OCI-LY7 (cell line): ENCODE data around the gene ACP3. TPM values are rescaled to one million over a fixed set of nuclear protein-coding genes. Genes with fewer than 3 reads are reported as not detected.
"Not testable (repeated sequence)": the region's sequence is repeated elsewhere in the genome, so short reads cannot be mapped to it uniquely, and the experiment has no call there.

Experiments
- BruUV-seq: library from RNA; stranded (reverse); fragments of 400-500 nt; replicated peaks from 2 replicates; lab custom pipeline; 2021; lab: Mats Ljungman, UMichigan
- CTCF ChIA-PET: fragments of 300-600 bp; sonication (Branson Sonifier 250); formaldehyde crosslinking; loops from one replicate; lab custom pipeline; 2022; ENCODE audit warnings: antibody characterized with exemption; ENCODE audit not compliant: unreplicated experiment; lab: Charles Lee
- POLR2A ChIA-PET: fragments of 300-600 bp; sonication (Branson Sonifier 250); formaldehyde crosslinking; loops from one replicate; lab custom pipeline; 2022; ENCODE audit warnings: antibody characterized with exemption; lab: Charles Lee
- DNase-seq: peaks from one replicate; pipeline ENCODE4 v3.0.0-alpha.2; 2015; ENCODE audit warnings: low spot score
- H2AFZ ChIP-seq: fragments of 200-600 bp; sonication (generic), shearing (Covaris generic); 2 replicates; pipeline ENCODE4 v1.6.1; 2014; ENCODE audit warnings: mild to moderate bottlenecking, antibody characterized with exemption, low read length, moderate library complexity
- H3K27ac ChIP-seq: fragments of 200-600 bp; sonication (generic); 2 replicates; pipeline ENCODE4 v1.5.1; 2014; ENCODE audit warnings: mixed run types, low read depth, mild to moderate bottlenecking, moderate library complexity, low read length, inconsistent platforms; ENCODE audit not compliant: poor library complexity, severe bottlenecking
- H3K36me3 ChIP-seq: fragments of 200-600 bp; sonication (generic); 2 replicates; pipeline ENCODE4 v1.6.1; 2014; ENCODE audit warnings: mild to moderate bottlenecking, antibody characterized with exemption, low read length, moderate library complexity, mixed read lengths; ENCODE audit not compliant: insufficient read depth
- H3K4me1 ChIP-seq: fragments of 200-600 bp; sonication (generic); 2 replicates; pipeline ENCODE4 v1.5.1; 2014; ENCODE audit warnings: mild to moderate bottlenecking, low read length; ENCODE audit not compliant: insufficient read depth, poor library complexity, severe bottlenecking
- H3K4me2 ChIP-seq: fragments of 200-600 bp; sonication (generic); 2 replicates; pipeline ENCODE4 v1.6.1; 2014; ENCODE audit warnings: mild to moderate bottlenecking, low read length
- H3K4me3 ChIP-seq: fragments of 200-600 bp; sonication (generic); 2 replicates; pipeline ENCODE4 v1.5.1; 2014; ENCODE audit warnings: mild to moderate bottlenecking, low read depth, low read length; ENCODE audit not compliant: poor library complexity, severe bottlenecking
- H3K79me2 ChIP-seq: fragments of 200-600 bp; sonication (generic); 2 replicates; pipeline ENCODE4 v1.6.1; 2016; ENCODE audit warnings: low read depth, mild to moderate bottlenecking, low read length, moderate library complexity, mixed read lengths; ENCODE audit not compliant: insufficient read depth
- H3K9me2 ChIP-seq: fragments of 200-600 bp; sonication (generic); 2 replicates; pipeline ENCODE4 v1.6.1; 2016; ENCODE audit warnings: mild to moderate bottlenecking, low read length, mixed read lengths; ENCODE audit not compliant: insufficient read depth
- H3K9me3 ChIP-seq: fragments of 200-600 bp; sonication (generic); 2 replicates; pipeline ENCODE4 v1.6.1; 2014; ENCODE audit warnings: mild to moderate bottlenecking, mixed run types, low read length, mixed read lengths
- H4K20me1 ChIP-seq: fragments of 200-600 bp; sonication (generic); 2 replicates; pipeline ENCODE4 v1.6.1; 2014; ENCODE audit warnings: mild to moderate bottlenecking, antibody characterized with exemption, low read length, moderate library complexity, mixed read lengths; ENCODE audit not compliant: insufficient read depth
- EZH2phosphoT487 ChIP-seq: fragments of 200-600 bp; sonication (generic); IDR thresholded peaks from 2 replicates; pipeline ENCODE4 v1.6.1; 2018; ENCODE audit warnings: low read depth, borderline replicate concordance, mild to moderate bottlenecking, mixed run types, antibody characterized with exemption, low read length, moderate library complexity, mixed read lengths
- intact Hi-C: fragments of 100-400 bp; cut with micrococcal nuclease; formaldehyde crosslinking; loops from one replicate; pipeline ENCODE4 v1.10.0; 2022; ENCODE audit not compliant: unreplicated experiment
- total RNA-seq, 2 experiments: library from RNA; depleted of rRNA in 1 of 2; stranded (reverse); fragments of >200 nt in 1 of 2; shearing (Covaris generic) in 1 of 2; gene quantifications; 2 replicates each; pipeline ENCODE4 v1.2.3, GENCODE V29; 2014 to 2022
- TF ChIP-seq, protein P1 (sequence below): fragments of 200-600 bp; sonication (generic); conservative IDR thresholded peaks from 2 replicates; pipeline ENCODE4 v1.5.1; 2014; ENCODE audit warnings: mild to moderate bottlenecking, antibody characterized with exemption, low read length, moderate library complexity, mixed read lengths

The ACP3 gene
- total RNA-seq, 2 experiments from 2014 or later, result 4.1 to 13.7 TPM

DNA sequence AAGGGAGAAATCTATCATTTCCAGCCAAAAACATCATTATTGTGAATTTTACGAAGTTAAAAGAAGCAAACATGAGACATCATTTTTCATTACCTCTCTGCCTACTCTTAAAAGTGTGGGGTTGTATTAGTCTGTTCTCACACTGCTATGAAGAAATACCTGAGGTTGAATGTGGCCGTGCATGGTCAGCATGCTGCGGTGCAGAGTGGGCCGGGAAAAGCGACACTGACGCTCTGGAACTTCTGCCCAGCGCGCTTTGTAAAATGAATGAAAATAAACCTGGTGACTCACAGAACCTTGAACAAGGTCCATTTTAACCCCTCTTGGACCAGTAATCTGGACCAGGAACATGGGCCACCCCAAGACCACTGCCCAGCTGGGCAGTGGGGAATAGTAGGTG is 69.1 kb downstream of the ACP3 start:
- CTCF ChIA-PET, result no interaction called here

DNA sequence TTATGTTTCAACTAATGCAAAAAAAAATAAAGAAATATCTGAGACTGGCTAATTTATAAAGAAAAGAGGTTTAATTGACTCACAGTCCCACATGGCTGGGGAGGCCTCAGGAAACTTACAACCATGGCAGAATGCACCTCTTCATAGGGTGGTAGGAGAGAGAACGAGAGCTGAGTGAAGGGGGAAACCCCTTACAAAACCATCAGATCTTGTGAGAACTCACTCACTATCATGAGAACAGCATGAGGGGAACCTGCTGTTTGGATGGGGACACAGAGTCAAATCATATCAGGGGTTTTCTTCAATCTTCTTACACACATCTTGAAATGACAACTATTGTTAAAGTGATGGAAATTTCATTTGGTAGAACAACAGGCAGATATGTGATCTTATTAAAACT is 75.5 kb downstream of the ACP3 start:
- H3K27ac ChIP-seq, BruUV-seq, DNase-seq, H3K4me1 ChIP-seq, H3K4me3 ChIP-seq, H4K20me1 ChIP-seq, H3K79me2 ChIP-seq, H3K9me3 ChIP-seq, H3K36me3 ChIP-seq, CTCF ChIA-PET, H3K9me2 ChIP-seq, intact Hi-C loops, H3K4me2 ChIP-seq, H2AFZ ChIP-seq, POLR2A ChIA-PET: not testable (repeated sequence)

More for the DNA sequence above, 69.1 kb downstream of the ACP3 start:
- no TSS peak for BruUV-seq
- no peaks in the 10 kb centered on the region for H3K9me3 ChIP-seq
- no peak for DNase-seq
- no peaks in the 10 kb centered on the region for H4K20me1 ChIP-seq
- TF ChIP-seq, protein P1, sequence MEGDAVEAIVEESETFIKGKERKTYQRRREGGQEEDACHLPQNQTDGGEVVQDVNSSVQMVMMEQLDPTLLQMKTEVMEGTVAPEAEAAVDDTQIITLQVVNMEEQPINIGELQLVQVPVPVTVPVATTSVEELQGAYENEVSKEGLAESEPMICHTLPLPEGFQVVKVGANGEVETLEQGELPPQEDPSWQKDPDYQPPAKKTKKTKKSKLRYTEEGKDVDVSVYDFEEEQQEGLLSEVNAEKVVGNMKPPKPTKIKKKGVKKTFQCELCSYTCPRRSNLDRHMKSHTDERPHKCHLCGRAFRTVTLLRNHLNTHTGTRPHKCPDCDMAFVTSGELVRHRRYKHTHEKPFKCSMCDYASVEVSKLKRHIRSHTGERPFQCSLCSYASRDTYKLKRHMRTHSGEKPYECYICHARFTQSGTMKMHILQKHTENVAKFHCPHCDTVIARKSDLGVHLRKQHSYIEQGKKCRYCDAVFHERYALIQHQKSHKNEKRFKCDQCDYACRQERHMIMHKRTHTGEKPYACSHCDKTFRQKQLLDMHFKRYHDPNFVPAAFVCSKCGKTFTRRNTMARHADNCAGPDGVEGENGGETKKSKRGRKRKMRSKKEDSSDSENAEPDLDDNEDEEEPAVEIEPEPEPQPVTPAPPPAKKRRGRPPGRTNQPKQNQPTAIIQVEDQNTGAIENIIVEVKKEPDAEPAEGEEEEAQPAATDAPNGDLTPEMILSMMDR, result no peak
- no peak for TF ChIP-seq EZH2phosphoT487
- no peak overlapping the region for H3K4me3 ChIP-seq
- no peaks in the 10 kb centered on the region for H3K79me2 ChIP-seq
- no peaks in the 10 kb centered on the region for H3K4me1 ChIP-seq
- H2AFZ ChIP-seq, result no peak overlapping the region
- H3K9me2 ChIP-seq, result no peaks in the 10 kb centered on the region
- POLR2A ChIA-PET, result no interaction called here
- H3K4me2 ChIP-seq, result no peak overlapping the region
- H3K36me3 ChIP-seq, result no peaks in the 10 kb centered on the region
- intact Hi-C loops, result no loop called here
- H3K27ac ChIP-seq, result no peak overlapping the region

DNA sequence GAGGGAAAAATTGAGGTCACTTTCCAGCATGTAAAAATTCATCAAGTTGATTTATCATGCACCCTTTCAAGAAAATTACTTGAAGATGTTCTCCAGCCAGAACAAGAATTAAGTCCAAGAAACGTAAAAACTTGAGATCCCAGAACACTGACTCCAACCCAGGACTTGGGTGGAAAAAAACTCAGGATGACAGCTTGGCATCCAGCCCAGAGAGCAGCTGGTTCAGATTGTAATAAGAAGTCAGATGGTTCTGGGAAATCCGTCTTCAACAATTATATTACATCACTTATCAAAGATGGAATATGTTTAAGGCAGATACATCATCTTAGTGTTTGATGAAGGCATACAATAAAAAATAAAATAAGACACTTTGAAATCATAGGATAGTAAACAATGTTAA is 77.1 kb downstream of the ACP3 start:
- H3K4me1 ChIP-seq, result no peaks in the 10 kb centered on the region
- no peak overlapping the region for H3K4me2 ChIP-seq
- no peaks in the 10 kb centered on the region for H3K79me2 ChIP-seq
- no peaks in the 10 kb centered on the region for H3K9me3 ChIP-seq
- no peak for TF ChIP-seq EZH2phosphoT487
- TF ChIP-seq, protein P1, result no peak
- intact Hi-C loops, result no loop called here
- DNase-seq, result no peak
- no peak overlapping the region for H2AFZ ChIP-seq
- POLR2A ChIA-PET, result interaction anchor here (1.1 to 1.3 kb wide), 2 partner anchors 9 to 23 kb away, joined by 3 to 4 read pairs; partner anchors contain the start of gene DNAJC13
- H3K36me3 ChIP-seq, result no peaks in the 10 kb centered on the region
- no peaks in the 10 kb centered on the region for H4K20me1 ChIP-seq
- 0 out of 2 replicates have a peak, but pooled peaks cover 3% of the 10 kb centered on the region for H3K9me2 ChIP-seq
- H3K4me3 ChIP-seq, result no peak overlapping the region
- CTCF ChIA-PET, result no interaction called here
- H3K27ac ChIP-seq, result no peak overlapping the region
- no TSS peak for BruUV-seq
